HG03457 (cell line): Measurements from ENCODE around the gene APPBP2.
"Not testable (repeated sequence)": the region's sequence is repeated elsewhere in the genome, so short reads cannot be mapped to it uniquely, and the experiment has no call there.

Experiments used
- ATAC-seq: cut with Tn5 transposase; IDR thresholded peaks from one replicate; pipeline ENCODE4 v1.9.1; 2021; ENCODE audit warnings: moderate number of reproducible peaks; ENCODE audit not compliant: unreplicated experiment

Gene APPBP2

DNA sequence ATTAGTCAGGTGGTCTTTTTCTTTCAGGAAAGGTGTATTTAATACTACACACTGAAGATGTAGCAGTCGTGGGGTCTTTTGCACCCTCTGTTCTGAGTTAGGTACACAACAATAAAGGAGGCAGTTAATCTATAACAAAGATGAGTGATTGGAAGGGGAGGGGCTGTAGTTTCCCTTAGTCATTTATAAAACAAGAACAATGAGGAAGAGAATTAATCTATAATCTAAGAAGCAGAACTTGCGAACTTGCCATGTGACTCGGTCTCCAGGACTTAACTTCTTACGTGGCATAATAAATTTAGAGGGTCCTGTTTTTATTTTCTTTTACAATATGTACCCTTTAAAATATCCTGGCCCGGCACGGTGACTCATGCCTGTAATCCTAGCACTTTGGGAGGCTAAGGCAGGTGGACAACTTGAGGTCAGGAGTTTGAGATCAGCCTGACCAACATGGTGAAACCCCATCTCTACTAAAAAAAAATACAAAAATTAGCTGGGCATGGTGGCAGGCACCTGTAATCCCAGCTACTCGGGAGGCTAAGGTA, 8.6 kb upstream of the APPBP2 start:
- no peak for ATAC-seq

DNA sequence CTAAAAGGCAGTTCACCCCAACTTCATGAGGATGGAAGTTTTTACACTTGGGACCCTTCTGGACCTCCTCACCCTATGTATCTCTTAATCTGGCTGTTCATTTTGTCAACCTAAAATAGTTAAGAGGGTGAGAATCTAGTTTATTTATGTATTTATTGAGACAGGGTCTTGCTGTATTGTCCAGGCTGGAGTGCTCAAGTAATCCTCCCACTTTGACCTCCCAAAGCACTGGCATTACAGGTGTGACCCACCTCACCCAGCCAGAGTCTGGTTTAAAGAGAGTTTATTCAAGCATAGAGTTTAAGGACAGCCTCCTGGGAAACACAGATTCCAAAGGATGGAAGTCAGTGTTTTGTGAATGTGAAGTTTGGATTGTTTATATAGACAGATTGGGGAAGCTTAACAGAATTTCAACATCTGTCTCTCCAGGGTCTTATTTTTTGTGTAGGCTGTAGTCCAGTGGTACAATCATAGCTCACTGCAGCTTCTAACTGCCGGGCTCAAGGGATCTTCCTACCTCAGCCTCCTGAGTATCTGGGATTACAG, 8.0 kb upstream of the APPBP2 start:
- ATAC-seq, result no peak

DNA sequence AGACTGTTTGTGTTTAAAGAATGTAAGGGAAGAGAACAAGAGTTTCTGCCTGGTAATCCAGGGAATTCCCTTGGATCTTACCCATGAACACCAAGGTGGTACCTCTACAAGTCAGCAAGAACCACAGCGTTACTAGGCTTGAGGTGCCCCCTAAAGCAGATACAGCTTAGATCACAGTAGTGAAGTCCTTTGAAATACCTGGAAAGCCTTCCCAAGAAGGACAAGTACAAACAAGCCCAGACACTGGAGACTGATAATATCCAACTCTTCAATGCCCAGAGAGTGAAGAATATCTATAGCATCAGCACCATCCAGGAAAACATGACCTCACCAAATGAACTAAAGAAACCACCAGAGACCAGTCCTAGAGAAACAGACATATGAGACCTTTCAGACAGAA, 3.8 kb upstream of the APPBP2 start:
- ATAC-seq, result no peak

GRCh38 chr17:60528828-60529227, 2.8 kb upstream of the APPBP2 start:
- ATAC-seq, result no peak

DNA sequence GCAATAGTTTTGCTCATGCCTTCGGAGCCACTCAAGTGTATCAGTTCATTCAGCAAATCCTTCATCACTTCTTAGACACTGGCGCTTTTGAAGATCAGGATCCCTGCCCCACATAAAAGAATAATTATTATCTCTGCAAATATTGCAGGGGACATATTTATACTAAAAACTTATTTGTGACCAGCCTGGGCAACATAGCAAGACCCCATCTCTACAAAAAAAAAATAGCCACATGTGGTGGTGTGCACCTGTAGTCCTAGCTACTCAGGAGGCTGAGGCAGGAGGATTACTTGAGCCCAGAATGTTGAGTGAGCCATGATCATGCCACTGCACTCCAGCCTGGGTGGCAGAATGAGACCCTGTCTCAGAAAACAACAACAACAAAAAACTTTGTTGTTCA, 1.7 kb upstream of the APPBP2 start:
- ATAC-seq, result no peak

GRCh38 chr17:60526726-60527125, 684 bp upstream of the APPBP2 start:
- no peak for ATAC-seq

- peak; percentile 9 for ATAC-seq
Measured at GRCh38 chr17:60525328-60525684, 736 bp downstream of the APPBP2 start.

DNA sequence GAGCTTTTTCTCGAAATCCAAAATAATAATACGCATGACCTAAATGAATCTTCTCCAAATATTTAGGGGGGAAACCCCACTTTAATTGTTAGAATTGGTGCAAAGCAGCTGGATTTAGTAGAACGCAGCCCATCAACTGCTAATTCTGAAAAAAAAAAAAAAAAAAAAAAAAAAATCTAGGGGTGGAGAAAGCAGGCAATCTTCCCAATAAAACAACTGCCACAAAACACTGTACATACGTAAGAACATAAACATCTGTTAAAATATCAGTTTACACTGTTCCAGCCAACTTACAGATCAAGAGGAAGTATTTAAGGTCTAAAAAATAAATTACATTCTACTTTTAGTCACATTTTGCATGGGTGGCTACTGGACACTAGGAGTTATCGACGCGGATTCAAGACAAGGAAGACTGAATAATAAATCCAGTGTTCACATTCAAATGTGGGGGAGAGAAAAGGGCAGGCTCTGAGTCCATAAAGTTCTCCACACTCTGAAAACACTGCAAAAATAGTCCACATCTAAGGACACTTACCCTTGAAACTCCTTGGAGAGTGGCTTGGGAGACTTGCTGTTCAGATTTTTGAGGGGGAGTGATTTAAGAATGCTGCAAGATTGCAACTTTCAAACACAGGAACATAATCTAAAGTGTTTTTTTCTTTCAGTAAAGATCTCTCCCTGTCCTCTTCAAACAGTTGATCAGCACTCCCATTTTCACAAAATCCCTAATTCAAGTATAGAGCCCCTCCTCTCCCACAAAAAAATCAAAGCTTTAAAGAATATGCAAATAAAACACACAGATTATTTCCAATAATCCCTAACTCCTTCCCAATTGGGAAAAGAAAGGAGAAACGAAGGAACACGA, 1.3 kb downstream of the APPBP2 start:
- no peak for ATAC-seq

- no peak for ATAC-seq
Measured at GRCh38 chr17:60523822-60524221, 2.2 kb downstream of the APPBP2 start.

GRCh38 chr17:60522889-60523626, 3.0 kb downstream of the APPBP2 start:
- no peak for ATAC-seq

GRCh38 chr17:60519795-60520194, 6.2 kb downstream of the APPBP2 start:
- no peak for ATAC-seq

DNA sequence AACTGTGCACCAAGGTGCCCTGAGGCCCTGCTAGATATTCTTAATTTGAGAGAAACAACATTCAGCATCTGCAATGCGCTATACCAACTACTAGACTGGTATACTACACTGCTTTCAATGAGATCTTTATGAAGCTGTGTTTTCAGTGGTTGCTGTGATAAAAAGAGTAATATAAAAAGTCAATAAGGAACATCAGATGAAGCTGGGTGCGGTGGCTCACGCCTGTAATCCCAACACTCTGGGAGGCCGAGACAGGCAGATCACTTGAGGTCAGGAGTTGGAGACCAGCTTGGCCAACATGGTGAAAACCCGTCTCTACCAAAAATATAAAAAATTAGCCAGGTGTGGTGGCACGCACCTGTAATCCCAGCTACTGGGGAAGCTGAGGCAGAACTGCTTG, 10.4 kb downstream of the APPBP2 start:
- ATAC-seq, result not testable (repeated sequence)

- not testable (repeated sequence) for ATAC-seq
Measured at GRCh38 chr17:60515199-60515598, 10.8 kb downstream of the APPBP2 start.

DNA sequence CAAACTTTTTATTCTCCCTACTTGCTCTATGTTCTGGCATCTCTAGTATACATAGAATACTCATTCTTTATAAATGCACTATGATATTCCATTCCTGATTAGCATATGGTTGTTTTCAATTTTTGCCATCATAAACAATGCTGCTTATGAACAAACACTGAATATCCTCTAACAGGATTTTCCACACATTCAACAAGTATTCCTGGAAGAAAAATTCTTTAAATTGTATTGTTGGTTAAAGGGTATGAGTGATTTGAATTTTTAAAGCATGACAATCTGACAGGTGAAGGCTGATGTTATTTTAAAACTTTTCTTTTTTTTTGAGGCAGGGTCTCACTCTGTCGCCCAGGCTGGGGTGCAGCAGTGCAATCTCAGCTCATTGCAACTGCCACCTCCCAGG, 11.5 kb downstream of the APPBP2 start:
- no peak for ATAC-seq

DNA sequence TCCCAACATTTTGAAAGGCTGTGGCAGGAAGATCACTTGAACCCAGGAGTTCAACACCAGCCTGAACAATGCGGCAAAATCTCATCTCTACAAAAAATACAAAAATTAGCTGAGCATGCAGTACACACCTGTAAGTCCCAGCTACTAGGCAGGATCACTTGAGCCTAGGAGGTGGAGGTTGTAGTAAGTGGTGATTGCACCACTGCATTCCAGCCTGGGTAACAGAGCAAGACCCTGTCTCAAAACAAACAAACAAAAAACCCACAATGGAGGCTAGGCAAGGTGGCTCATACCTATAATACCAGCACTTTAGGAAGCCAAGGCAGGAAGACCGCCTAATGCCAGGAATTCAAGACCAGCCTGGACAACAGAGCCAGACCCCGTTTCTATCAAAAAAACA, 12.0 kb downstream of the APPBP2 start:
- ATAC-seq, result no peak

DNA sequence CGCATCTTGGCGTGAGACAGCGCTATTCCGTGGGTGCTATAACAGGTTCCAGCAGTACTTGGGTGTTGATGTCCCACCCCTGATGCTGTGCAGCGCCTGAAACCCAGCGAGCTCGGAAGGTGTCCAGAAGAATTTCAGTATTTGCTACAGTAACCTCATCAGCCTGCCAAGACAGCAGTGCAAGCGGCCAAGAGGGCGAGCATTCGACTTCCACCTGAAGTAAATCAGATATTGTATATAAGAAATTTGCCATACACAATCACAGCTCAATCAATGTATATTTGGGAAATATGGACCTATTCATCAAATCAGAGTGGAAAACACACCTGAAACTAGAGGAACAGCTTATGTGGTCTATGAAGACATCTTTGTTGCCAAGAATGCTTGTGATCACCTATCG, 13.0 kb downstream of the APPBP2 start:
- ATAC-seq, result no peak

GRCh38 chr17:60510723-60511122, 15.3 kb downstream of the APPBP2 start:
- ATAC-seq, result no peak

DNA sequence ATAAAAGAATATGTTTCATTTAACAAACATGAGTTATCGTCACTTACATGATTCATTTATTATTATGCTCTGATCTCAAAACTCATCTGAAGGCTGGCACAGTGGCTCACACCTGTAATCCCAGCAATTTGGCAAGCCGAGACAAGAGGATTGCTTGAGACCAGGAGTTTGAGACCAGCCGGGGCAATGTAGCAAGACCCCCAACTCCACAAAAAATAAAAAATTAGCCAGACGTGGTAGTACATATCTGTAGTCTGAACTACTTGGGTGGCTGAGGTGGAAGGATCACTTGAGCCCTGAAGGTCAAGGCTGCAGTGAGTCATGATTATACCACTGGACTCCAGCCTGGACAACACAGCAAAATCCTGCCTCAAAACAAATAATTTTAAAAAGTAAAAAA, 16.0 kb downstream of the APPBP2 start:
- ATAC-seq, result no peak

GRCh38 chr17:60508384-60508980, 17.6 kb downstream of the APPBP2 start:
- ATAC-seq, result no peak

GRCh38 chr17:60506312-60506711, 19.7 kb downstream of the APPBP2 start:
- ATAC-seq, result no peak

GRCh38 chr17:60502145-60502544, 23.9 kb downstream of the APPBP2 start:
- ATAC-seq, result no peak
